ENCODE measurements around the gene VIM.
A peak's percentile ranks its signal among the peaks of the same experiment; 100 is the strongest.

Gene VIM

DNA sequence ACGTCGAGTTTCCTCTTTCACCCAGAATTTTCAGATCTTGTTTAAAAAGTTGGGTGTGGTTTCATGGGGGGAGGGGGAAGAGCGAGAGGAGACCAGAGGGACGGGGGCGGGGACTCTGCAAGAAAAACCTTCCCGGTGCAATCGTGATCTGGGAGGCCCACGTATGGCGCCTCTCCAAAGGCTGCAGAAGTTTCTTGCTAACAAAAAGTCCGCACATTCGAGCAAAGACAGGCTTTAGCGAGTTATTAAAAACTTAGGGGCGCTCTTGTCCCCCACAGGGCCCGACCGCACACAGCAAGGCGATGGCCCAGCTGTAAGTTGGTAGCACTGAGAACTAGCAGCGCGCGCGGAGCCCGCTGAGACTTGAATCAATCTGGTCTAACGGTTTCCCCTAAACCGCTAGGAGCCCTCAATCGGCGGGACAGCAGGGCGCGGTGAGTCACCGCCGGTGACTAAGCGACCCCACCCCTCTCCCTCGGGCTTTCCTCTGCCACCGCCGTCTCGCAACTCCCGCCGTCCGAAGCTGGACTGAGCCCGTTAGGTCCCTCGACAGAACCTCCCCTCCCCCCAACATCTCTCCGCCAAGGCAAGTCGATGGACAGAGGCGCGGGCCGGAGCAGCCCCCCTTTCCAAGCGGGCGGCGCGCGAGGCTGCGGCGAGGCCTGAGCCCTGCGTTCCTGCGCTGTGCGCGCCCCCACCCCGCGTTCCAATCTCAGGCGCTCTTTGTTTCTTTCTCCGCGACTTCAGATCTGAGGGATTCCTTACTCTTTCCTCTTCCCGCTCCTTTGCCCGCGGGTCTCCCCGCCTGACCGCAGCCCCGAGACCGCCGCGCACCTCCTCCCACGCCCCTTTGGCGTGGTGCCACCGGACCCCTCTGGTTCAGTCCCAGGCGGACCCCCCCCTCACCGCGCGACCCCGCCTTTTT is at the start of gene VIM:
VIM (plus strand) TSS at position 151 of the 925 bp plus-strand sequence. CDS start 1,182 bp downstream, outside the sequence.
- peak; percentile 99 for DNase-seq

DNA sequence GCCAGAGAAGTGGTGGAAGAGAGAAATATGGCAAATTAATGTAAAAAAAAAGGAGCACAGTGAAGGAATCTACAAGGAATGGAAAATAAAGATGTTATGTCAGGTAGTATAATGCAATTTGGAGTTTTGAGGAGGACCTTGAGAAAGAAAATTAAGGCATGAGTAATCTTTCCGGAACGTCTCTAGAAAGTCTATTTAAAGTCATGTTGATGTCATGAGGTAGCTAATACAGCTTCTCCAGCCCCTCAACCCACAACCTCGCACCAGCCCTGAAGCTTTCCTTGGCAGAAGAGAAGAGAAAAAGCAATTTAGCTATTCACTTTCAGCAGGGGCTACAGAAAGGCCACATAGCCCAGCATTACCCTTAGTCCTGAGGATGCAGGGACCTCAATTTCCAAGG is 49.0 kb upstream of the VIM start:
- DNase-seq = peak; percentile 74

DNA sequence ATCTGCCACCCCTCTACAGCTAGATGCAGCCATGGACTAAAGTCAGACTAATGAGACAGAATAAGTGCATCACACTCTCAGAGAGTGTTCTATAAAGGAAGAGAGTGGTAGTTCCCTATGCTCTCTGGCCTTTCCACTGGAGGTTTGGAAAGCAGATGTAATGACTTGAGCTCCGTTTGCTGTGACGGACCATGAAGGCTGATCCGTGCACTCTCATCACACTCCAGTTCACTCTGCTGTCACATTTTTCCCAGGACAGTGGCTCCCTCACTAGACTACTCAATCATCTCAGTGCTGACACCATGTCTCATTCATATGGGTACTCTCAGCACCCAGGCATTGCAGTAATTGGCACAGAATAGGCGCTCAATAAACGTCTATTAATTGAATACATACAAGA is 46.9 kb upstream of the VIM start:
- peak; percentile 61 for DNase-seq

GRCh38 chr10:17181751-17182150 is 46.3 kb upstream of the VIM start:
- peak; percentile 45 for DNase-seq

- DNase-seq = no peak
Observed at GRCh38 chr10:17183110-17183509, 44.9 kb upstream of the VIM start.

GRCh38 chr10:17185873-17186272 is 42.2 kb upstream of the VIM start:
- DNase-seq = no peak

DNA sequence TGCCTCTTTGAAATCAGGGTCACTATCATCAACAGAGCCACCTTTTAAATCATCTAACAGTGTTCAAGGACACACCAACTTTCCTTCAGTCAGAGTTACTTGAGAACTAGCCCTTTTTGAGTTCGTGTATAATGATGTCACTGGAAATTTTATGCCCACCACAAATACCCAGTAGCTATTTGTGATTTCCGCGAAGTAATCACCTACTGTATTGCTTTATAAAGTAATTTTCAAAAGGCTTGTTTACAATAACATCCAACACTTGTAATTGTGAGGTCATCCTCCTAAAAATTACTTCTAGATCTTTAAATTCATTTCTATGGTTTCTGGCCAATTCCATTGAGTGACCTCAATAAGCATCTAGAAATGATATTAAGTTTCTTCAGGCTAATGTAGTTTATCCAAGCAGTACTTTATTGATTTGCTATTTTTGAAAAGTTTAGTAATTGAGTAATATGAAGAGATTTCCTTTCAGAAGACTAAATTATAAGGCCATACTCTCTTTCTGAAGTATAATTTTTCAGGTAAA is 39.3 kb upstream of the VIM start:
- no peak for DNase-seq

- DNase-seq = no peak
Observed at GRCh38 chr10:17190602-17191001, 37.4 kb upstream of the VIM start.

- no peak for DNase-seq
Observed at GRCh38 chr10:17195083-17195482, 33.0 kb upstream of the VIM start.

DNA sequence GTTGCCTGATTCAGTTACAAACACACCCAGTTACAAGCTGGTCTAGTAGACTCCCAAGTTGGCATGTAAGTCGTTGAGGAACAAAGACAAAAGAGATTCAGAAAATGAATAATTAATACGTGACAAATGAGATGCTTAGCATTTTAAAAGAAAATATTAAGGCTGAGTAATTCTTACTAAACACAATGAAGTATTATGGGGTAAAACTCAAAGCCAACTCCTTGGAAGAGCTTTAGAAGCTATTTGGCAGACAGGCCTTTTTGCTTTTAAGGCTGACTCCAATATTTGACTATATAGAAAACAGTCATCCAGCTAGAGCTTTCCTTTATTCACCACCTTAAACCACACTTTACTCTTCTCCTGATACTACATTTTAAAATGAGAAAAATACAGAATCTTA is 32.0 kb upstream of the VIM start:
- DNase-seq = no peak

- DNase-seq = no peak
Observed at GRCh38 chr10:17196573-17196972, 31.5 kb upstream of the VIM start.

GRCh38 chr10:17199351-17199804 is 28.7 kb upstream of the VIM start:
- DNase-seq = peak; percentile 70

DNA sequence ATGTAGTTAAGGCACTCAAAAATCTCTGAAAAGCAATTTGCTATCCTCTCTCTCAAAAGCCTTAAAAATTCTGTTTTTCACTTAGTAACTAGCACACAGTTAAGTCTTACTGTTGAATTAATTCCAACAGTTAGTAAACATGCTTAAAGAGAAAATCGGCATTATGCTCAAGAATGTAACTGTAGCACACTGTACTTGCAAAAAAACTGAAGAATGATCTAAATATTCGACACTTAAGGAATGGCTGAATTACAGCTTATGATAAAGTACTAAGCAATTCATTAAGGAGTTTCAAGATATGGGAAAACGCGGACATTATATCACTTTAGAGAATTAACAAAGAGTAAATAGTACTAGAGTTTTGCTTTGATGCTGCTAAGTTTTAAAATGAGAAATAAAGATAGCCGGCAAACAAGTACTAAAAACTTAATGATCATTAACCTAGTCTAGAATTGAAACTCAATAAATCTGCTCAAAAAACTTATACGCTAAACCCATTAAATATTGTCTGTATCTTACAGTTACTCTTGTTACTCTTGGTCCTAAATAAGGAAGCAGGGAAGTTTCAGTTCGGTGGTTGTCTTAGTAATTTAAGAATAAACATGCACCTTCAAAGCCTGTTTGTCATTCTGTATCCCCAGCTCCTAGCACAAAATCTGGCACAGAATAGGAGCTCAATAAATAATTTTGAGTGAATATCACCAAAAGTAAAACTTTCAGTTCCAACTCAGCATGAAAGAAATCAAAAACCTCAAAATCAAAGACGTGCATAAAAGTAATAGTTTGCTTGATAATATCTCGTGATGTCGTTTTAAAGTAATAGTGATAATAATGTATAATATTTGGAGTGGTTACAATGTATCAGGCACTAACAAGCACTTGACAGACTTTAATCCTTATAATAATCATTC is 27.8 kb upstream of the VIM start:
- DNase-seq = no peak

DNA sequence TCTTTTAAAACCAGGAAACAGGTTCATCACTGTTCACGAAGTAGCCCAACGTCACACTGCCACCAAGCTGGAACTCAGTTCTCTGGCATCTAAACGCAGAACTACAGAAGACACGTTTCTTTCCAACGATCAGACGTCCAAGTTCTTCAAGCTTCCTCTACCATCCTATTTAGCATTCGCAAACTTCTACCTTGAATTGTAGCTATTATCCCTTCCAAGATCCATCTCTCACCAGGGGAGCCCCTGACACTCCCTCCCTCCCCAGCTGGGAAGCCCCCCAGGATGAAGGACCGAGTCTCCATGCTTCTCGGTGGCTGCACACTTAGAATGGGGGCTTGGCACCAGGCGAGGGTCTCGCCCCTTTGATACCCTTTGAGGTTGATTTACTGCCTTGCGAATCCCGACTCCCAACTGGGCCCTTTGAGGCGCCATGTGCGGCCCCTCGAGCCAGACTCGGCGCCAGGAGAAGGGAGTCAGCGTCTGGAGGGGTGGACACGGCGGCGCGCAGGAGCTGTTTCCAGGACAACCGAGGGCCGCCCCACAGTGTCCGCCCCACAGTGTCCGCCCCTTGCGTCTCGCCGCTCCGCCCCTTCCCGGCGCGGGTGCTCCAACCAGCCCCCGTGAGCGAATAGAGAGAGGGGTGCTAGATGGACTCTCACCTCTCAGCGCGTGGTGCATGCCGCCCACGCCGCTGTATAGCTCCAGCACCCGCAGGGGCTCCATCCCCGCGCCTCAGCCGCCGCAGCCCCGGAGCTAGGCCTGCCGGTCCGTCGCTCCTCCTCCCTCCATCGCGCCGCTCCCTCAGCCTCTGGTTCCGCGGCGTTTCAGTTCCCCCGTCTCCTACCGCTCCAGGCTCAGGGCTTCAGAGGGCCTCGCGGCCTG is 26.9 kb upstream of the VIM start, which contains the start of gene TRDMT1:
TRDMT1 (minus strand) TSS at position 761 of the 882 bp plus-strand sequence; CDS start at position 723, 38 bp downstream.
- peak; percentile 96 for DNase-seq

DNA sequence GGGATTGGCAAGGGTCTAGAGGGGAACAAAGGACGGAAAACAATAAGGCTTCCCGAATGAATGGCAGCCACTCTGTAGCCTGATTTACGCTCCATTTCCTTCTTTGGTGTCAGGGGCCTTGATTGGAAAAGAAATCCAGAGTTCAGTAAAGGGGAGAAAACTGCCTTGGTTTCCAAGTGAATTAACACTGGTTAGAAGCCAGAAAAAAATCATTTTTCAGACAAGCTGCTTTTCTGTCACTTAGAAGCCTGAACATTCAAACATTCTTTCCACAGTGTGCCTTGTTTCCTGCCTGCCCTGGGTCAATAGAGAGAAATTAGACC is 26.3 kb upstream of the VIM start:
- DNase-seq = no peak

DNA sequence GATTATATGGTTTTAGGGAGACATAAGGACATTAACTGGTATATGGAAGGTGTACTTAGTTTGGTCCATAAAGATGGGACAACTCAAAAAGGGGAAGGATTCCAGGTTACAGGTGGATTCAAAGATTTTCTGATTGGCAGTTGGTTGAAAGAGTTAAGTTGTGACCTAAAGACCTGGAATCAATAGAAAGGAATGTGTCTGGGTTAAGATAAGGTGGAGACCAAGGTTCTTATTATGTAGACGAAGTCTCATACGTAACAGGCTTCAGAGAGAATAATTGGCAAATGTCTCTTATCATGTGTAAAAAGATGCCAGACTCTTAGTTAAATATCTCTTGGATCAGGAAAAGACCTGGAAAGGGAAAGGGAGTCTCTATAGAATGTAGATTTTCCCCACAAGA is 25.5 kb upstream of the VIM start:
- DNase-seq = no peak

GRCh38 chr10:17202999-17203398 is 25.0 kb upstream of the VIM start:
- no peak for DNase-seq

- no peak for DNase-seq
Observed at GRCh38 chr10:17203416-17203815, 24.6 kb upstream of the VIM start.

GRCh38 chr10:17206210-17206709 is 21.8 kb upstream of the VIM start:
- peak; percentile 94 for DNase-seq

DNA sequence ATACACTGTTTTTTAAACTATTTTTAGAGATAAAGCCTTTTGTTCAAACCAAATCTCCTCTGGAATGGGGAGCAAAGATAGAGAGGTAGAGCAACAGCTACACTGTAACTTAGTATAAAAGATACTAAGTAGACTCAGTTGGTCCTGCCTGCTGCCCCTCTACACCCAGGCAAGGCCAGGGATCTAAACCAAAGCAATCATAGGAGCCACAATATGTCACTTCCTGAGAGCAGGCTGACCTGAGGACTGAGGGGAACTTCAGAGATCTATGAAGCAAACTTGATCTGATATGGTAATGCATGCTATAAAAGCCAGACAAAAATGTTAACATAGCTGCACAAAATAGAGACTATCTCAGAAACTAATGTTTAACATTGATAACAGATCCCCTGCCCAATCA is 19.6 kb upstream of the VIM start:
- DNase-seq = no peak

DNA sequence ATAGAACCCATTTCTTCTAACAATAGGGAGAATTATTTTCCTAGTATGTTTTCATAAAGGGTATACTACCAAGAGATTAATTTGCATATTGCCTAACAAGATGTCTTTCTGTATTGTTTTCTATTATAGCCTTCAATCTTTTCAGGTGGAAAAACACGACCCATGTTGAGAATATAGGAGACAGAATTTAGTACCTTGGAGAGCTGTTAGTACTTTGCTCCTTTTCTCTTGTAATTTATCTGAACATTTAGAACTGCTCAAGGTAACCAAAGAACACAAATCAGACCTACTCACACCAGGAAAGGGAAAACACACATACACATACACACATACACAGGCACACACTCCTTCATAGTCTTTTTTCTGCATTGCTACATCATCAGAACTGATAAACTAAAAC is 18.7 kb upstream of the VIM start:
- no peak for DNase-seq

DNA sequence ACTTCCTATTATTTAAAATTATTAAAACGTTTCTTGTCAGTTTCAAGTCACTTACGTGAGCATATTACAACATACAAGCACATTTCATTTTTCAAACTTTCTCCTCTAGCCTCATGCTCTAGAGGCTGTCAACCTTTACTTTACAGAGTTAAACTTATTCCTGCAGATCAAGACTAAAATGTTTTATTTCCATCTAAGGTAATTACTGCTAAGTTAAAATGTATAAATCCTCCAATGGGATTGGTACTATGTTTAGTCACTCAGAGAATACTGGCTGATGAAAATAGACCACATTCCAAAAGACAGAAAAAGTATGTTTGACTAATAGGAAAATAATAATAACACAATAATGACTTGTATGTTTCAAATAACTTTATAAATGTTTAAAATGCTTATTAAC is 18.2 kb upstream of the VIM start:
- peak; percentile 66 for DNase-seq
